ENCODE data around the gene TSPAN18. TPM values are rescaled to one million over a fixed set of nuclear protein-coding genes. Genes with fewer than 3 reads are reported as not detected.

TSPAN18 gene
- total RNA-seq, 1 donor from 2014 or later = 99.7 TPM

- intact Hi-C loops (cut with DNase I) = no loop called here
- ATAC-seq (ENCODE audit: poor library complexity) (no peak), DNase-seq (no peak)
Observed at GRCh38 chr11:44963948-44964347, 237.2 kb downstream of the TSPAN18 start.

DNA sequence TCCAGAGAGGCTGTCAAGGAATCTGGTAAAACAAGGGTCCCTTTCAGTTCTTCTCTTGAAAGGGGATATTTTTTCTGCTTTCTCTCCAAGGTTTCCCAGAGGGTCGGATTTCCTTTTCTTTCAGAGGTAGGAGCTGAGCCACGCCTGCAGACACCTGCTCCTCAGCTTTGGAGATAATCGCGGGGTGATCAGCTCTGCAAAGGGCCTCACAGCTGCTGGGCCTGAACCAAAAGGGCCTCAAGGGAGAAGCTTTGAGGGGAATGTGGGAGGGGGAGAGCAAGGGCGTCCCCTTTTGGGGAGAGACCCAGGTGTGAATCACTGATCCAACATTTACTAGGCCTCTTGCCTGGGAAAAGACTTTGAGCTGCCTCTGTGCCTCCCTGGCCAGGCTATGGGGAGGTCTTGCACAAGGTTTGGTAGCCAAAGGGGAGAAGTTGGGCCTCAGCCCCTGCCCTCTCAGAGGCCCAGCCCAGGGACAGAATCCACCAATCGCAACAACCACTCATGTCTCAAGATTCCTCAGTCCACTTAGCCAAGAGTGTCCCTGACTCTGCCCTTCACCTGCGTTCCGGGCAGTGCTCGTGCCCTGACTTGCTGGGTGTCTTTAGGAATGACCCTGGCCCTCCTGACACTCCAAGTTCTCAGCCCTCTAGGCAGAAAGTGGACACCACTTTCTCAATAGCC is 237.9 kb downstream of the TSPAN18 start:
- ATAC-seq (ENCODE audit: poor library complexity) (no peak), DNase-seq (no peak)
- intact Hi-C loops (cut with DNase I) = no loop called here

DNA sequence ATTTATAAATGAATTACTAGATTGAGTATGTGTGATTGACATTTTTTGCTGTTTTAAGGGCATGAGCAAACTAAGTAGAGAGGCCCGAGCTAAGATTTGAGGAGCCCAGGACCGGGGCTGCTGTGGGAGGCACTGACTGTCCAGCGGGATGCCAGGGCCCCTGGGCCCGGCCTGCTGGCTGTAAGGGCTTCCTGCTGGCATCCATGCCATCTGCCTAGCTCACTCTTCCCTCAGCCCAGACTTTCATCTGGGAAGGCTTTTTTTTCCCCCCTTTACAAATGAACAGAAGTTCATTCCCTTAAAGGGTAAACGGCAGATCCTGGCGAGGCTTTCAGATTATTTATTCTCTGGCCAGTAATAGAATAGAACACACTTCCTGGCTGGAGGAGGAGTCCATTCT is 239.9 kb downstream of the TSPAN18 start:
- no peak for ATAC-seq (ENCODE audit: poor library complexity)
- intact Hi-C loops (cut with DNase I) = no loop called here

DNA sequence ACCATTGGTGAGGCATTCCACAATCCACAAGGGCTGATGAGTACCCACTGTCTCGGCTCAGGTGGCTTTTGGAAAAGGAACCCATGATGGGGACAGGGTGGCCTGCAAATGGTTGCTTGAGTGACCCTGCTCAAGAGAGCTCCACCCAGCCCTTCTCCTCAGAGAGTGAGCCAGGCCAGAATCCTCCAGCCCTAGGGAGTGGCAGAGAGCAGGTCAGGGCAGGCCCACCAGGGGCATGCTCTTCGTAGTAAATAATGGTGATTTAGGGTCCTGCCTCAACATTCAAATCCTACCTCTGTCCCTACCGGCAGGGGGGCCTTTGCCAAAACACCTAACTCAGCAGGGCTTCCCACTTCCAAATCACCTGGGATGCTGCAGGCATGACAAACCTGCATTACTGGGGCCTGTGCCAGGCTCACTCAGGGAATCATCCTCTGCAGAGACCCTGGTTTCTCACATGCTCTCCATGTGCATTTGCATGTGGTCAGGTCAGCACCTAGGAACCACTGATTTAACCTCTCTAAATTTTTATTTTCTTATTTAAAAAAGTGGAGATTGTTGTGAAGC is 241.3 kb downstream of the TSPAN18 start:
- intact Hi-C loops (cut with DNase I) = no loop called here
- DNase-seq (no peak), ATAC-seq (ENCODE audit: poor library complexity) (no peak)

More for the DNA sequence above, 239.9 kb downstream of the TSPAN18 start:
- DNase-seq = no peak

DNA sequence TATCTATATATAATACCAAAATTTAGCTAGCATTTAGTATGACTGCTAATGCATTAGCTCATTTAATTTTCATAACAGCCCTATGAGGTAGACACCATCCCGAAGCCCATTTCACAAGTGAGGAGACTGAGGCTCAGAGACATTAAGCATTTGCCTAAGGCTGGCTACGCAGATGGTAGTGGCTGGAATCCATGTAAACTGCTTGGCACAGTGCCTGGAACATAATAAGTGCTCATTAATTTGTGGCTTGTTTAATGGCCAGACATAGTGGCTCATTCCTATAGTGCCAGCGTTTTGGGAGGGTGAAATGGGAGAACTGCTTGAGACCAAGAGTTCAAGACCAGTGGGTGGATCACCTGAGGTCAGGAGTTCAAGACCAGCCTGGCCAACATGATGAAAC is 241.7 kb downstream of the TSPAN18 start:
- intact Hi-C loops (cut with DNase I) = no loop called here
- ATAC-seq (ENCODE audit: poor library complexity) = no peak
- no peak for DNase-seq

GRCh38 chr11:44969651-44970252 is 243.0 kb downstream of the TSPAN18 start:
- ATAC-seq (ENCODE audit: poor library complexity) = no peak
- intact Hi-C loops (cut with DNase I) = no loop called here

DNA sequence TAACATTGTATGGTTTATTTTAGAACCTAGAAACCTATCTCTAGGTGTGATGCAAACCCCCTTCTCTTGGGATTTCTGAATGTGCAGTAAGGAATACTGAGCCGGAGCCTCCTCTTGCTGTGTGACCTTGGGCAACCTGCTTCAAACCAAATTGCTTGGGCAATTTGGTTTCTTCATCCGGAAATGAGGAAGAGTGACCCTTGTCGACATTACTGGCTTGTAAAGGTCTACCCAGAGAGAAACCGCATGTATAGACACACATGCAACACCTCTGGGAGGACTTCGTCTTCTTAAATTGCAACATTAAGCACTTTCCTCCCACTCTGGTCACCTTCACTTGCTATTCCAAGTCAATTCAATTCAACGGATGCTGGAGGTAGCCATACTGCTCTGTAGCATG is 243.5 kb downstream of the TSPAN18 start:
- ATAC-seq (ENCODE audit: poor library complexity) = no peak
- intact Hi-C loops (cut with DNase I) = no loop called here
- no peak for DNase-seq

More at GRCh38 chr11:44969651-44970252, 243.0 kb downstream of the TSPAN18 start:
- no peak for DNase-seq

DNA sequence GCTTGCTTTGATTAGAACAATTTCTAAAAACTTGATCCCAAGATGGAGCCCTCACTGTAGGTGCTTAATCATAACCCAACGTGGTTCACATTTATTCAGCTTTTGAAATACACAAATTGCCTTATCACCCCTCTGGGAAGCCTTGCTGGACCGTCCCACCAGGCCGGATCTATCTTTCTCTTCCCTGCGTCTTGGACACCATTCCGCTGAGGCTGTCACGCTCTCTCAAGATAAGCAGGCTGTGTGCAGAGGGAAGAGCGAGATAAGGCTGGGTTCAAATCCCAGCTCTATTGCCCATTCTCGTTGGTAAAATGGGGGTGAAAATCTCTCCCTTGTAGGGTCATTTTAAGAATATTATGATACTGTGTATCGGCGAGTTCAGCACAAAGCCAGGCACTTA is 244.4 kb downstream of the TSPAN18 start:
- ATAC-seq (ENCODE audit: poor library complexity) = no peak
- DNase-seq = no peak
- intact Hi-C loops (cut with DNase I) = no loop called here

DNA sequence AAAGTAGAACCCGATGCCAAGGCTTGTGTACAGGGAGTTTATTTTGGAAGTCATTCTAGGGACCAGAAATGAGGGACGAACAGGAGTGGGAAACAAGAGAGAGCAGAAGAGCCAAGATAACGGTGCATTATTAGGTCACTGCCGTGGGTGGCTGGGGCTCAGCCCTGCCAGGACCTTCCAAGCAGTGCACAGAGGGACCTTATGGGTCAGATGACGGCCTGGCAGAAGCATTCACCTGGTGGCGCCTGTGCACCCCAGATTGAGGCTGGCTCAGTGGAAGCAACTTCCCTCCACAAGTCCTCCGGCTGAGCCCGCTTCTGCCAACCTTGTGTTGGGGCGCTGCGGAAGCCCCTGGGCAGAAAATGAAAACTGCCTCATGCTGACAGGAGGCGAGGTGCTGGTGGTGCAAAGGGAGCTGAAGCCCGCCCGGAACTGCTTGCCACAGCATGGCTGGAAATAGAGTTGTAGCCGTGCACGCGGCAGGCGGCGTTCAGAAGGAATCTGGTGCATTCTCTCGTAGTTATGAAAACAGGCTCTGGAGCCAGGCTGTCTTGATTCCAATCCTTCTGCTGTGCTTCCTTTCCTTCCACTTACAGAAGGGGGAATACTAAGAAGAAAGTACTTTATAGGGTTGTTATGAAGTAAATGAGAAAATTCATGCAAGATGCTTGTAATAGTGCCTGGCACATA is 246.1 kb downstream of the TSPAN18 start:
- DNase-seq (no peak), ATAC-seq (ENCODE audit: poor library complexity) (peak; percentile 36)
- intact Hi-C loops (cut with DNase I) = no loop called here

GRCh38 chr11:44973632-44974401 is 247.1 kb downstream of the TSPAN18 start:
- no peak for ATAC-seq (ENCODE audit: poor library complexity)
- intact Hi-C loops (cut with DNase I) = no loop called here
- DNase-seq = no peak

DNA sequence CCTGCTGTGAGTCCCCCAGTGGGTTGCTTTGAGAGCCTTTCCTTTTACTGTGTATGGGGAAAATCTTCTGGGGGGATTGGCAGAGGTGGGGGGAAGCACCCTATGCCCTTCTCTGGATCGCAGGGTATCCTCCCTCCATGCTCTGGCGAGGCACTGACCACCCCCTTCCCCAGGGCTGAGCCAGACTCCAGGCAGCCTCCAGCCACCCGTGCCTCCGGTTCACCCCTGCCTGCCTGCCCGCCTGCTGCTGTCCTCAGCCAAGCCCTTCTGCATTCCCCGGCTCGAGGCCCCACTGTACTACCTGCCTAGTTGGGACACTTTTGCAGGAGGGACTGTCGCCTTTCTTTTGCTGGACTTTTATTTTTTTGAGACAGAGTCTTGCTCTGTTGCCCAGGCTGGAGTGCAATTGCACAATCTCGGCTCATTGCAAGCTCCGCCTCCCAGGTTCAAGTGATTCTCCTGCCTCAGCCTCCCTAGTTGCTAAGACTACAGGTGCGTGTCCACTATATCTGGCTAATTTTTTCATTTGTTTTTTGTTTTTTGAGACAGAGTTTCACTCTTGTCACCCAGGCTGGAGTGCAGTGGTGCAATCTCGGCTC is 247.7 kb downstream of the TSPAN18 start:
- DNase-seq (no peak), ATAC-seq (ENCODE audit: poor library complexity) (no peak)
- intact Hi-C loops (cut with DNase I) = no loop called here

DNA sequence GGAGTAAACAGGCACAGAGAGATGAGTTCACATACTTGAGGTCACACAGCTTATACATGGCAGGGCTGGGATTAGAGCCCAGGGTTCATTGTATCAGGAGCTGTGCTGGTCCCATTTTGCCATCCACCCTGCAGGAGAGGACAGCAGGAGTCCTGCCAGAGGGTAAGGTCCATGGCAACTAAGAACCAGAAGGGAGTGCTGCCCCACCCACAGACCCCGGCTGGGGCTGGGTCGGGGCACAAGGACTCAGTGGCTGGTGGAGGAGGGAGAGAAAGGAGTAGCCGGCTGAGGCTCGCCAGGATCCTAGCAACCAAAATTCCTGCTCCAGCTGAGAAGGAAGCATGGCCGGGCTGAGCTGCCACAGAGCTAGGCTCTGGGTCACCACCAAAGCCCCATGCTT is 249.8 kb downstream of the TSPAN18 start:
- ATAC-seq (ENCODE audit: poor library complexity) = no peak
- intact Hi-C loops (cut with DNase I) = no loop called here
- no peak for DNase-seq

DNA sequence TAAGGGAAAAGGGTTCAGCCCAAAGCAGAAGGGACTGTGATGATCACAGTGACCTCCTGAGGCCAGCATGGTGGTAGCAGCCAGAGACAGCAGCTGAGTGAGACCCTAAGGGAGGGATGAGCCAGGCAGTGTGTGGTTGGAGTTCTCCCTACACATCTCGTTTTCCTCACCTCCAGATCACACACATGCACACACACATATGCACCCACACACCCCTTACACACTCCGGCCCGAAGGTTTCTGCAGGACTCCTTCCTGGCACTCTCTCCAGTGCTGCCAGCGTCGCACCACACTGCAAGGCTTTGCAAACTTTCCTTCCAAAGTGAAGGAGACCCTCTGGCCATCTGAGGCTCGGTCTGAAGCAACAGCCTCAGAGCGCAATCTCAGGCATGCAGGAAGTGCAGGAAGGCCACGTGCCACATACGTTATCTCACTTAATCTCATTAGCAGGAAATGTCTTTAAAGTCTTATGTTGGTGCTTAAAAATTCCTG is 250.8 kb downstream of the TSPAN18 start:
- ATAC-seq (ENCODE audit: poor library complexity) (no peak), DNase-seq (no peak)
- intact Hi-C loops (cut with DNase I) = no loop called here

DNA sequence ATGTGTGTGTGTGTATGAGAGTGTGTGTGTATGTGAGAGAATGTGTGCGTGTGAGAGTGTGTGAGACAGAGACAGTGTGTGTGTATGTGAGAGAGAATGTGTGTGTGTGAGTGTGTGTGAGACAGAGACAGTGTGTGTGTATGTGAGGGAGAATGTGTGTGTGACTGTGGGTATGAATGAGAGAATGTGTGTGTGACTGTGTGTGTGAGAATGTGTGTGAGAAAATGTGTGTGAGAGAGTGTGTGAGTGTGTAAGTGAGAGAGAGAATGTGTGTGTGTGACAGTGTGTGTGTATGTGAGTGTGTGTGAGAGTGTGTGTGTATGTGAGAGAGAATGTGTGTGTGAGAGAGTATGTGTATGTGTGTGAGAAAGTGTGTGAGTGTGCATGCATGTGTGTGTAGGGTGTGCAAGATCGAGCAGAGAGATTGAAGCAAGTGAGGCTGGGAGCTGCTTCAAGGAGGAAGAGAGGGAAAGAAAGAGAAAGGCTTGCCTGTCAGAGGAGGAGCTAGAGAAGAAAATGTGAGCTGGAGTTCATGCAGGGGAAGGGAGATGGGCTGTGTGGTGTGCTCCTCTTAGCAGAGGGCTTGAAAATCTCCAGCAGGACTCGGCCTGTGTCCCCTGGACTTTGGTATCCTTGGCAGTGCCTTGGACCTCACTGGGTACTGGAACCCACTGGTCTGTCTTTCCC is 251.7 kb downstream of the TSPAN18 start:
- ATAC-seq (ENCODE audit: poor library complexity) (no peak), DNase-seq (no peak)
- intact Hi-C loops (cut with DNase I) = no loop called here

DNA sequence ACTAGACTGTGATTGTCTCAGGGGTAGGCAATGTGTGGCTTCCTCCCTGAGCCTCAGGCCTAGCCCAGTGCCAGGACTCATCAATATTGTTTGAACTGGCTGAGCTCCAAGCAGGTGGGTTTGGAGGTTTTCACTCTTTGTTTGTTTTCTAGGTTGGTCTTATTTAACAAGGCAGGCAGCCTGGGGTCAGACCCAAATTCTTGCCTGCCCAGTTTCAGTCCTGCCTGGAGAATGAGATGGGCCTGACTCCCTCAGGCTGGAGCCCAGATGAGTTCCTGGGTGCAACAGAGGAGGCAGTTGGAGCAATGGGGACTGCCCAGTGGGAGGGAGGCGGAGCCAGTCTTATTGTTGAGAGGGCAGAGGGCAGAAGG is 252.2 kb downstream of the TSPAN18 start:
- ATAC-seq (ENCODE audit: poor library complexity) (peak; percentile 31), DNase-seq (no peak)
- intact Hi-C loops (cut with DNase I) = no loop called here

DNA sequence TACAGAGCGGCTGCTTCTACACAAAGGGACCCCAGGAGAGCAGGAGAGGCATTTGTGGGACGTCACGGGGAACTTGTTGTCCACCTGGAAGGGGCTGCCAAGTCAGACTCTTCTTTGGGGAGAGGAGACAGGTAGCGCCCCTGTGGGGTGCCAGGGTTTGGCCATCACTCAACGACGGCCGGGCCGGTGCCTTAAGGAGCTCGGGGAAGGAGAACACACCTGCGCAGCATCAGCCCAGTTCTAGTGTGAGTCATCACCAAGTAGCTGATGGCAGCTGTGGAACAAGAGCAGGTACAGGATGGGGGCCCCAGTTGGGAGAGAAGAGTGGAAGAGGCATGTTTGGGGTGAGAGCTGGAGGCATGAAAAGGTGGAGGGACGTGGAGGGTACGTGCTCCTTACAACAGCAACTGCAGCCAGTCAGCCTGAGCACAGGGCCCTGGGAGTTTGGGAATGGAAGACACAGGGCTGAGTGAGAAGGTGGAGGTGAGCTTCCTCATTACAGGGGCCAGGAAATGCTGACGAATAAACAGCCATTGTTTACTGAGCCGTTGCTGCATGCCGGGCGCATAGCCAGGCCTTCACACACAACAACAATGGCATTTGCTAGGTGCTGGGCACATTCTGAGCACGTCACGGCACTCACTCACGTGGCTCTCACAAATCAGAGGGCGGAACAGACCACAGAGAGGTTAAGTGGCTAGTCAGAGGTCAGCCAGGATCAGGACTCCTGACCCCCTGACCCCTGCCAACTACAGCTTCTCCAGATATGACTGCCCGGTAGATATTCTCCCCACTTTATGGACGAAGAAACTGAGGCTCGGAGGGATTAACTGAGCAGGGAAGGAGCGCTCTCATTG is 253.0 kb downstream of the TSPAN18 start:
- no peak for DNase-seq
- intact Hi-C loops (cut with DNase I) = no loop called here

More for the DNA sequence above, 253.0 kb downstream of the TSPAN18 start:
- peak; percentile 35 for ATAC-seq (ENCODE audit: poor library complexity)
